ENCODE data around the gene TRAM2. TPM values are rescaled to one million over a fixed set of nuclear protein-coding genes. Genes with fewer than 3 reads are reported as not detected.

Gene TRAM2
- total and polyA plus RNA-seq, 2 of the 4 experiments (the other 2 are of a cell fraction): 77.2 to 95.7 TPM

DNA sequence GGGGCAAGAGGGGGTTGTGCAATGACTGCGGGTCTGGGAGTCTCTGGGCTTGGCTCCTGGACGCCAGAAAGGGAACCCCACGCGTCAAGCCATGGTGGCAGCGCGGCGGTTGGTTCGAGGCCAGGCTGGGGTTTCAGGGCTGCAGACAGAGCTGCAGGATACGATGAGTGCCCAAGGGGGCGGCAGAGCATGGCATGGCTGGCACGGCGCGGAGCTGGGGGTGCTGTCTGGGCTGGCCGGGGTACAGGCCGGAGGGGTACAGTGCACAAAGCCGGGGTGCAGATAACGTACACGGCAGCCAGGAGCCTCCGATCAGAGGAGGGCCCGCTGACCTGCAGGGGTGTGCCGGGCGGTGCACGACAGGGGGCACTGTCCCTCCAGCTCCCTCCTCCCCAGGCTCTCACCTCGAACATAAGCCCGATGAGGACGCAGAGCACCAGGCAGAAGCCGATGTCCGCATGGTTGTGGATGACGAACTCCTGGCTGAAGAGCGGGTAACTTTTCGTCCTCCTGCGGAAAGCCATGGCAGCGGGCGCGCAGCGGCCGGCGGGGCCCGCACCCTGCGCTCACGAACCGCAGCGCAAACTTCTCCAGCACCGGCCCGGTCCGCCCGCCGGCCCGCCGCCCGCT is 353 bp downstream of the TRAM2 start (continued):
- TF ChIP-seq, protein P1, sequence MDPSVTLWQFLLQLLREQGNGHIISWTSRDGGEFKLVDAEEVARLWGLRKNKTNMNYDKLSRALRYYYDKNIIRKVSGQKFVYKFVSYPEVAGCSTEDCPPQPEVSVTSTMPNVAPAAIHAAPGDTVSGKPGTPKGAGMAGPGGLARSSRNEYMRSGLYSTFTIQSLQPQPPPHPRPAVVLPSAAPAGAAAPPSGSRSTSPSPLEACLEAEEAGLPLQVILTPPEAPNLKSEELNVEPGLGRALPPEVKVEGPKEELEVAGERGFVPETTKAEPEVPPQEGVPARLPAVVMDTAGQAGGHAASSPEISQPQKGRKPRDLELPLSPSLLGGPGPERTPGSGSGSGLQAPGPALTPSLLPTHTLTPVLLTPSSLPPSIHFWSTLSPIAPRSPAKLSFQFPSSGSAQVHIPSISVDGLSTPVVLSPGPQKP (IDR thresholded peaks at IDR 0.05; ENCODE audit: borderline replicate concordance, low read depth, low read length): no peak
- no peak for TF ChIP-seq FOS (IDR thresholded peaks at IDR 0.05; ENCODE audit: low read depth, low read length)

DNA sequence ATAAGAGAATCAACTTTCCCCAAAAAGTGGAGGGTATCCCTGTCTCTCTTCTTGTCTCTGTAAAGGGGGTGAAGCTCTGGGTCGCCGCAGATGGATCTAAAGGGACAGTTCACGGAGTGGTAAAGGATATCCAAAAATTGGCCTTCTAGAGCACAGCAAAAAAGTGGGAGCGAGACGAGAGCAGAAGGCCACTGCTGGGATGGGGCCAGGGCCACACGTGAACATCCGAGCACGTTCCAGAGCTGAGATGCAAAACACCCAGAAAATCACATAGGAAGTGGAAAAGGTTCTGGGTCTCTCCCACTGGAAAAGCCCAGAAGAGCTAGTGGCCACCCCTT is 837 bp downstream of the TRAM2 start:
- in situ Hi-C loops (cut with MboI; ENCODE audit: low sequenced_read_pairs) (loop anchor here (5.0 kb wide), 1 partner anchor 76 kb away; no protein-coding TSS in a partner anchor), intact Hi-C loops (cut with micrococcal nuclease) (loop anchor here (1.0 to 2.0 kb wide), 5 partner anchors 59 to 160 kb away; no protein-coding TSS in a partner anchor), dilution Hi-C loops (cut with HindIII; ENCODE audit: low sequenced_read_pairs, unreplicated experiment) (no loop called here)
- Histone ChIP-seq H2BK20ac (ENCODE audit: low read depth, low read length) (peak overlapping the region; percentile 7; the same call in 1 of the 2 replicates), H3K4me2 (ENCODE audit: low read depth, low read length) (peak overlapping the region; percentile 99), H3K4ac (ENCODE audit: low read depth, low read length) (peak overlapping the region; percentile 97), H3K36me3 (ENCODE audit: control insufficient read depth, insufficient read depth, low read length) (peaks cover 3% of the 10 kb centered on the region; the same call in 1 of the 2 replicates), H3K9me1 (ENCODE audit: insufficient read depth, low read length) (peaks cover 23% of the 10 kb centered on the region), H2BK120ac (ENCODE audit: low read depth, low read length) (peak overlapping the region; percentile 93), H4K5ac (ENCODE audit: low read depth, low read length) (peak overlapping the region; percentile 27), H3K14ac (replicated peaks; ENCODE audit: low read depth, low read length) (peak overlapping the region; percentile 97), H3K9ac (ENCODE audit: low read depth, low read length) (peak overlapping the region; percentile 86), H4K20me1 (ENCODE audit: insufficient read depth, low read length) (peaks cover 41% of the 10 kb centered on the region), H3K23ac (ENCODE audit: low read depth, low read length) (peak overlapping the region; percentile 99), H2AK5ac (ENCODE audit: low read depth, low read length) (peak overlapping the region; percentile 90), H3K56ac (ENCODE audit: extremely low read depth, insufficient read depth, low read length) (peak overlapping the region; percentile 93), H2BK15ac (ENCODE audit: low read depth, low read length) (peak overlapping the region; percentile 74; the same call in 2 of the 3 replicates), H3K4me1 (ENCODE audit: control insufficient read depth, insufficient read depth, low read length) (peaks cover 22% of the 10 kb centered on the region), H3K9me3 (ENCODE audit: control insufficient read depth, insufficient read depth, low read length) (no peaks in the 10 kb centered on the region), H3K27me3 (ENCODE audit: control insufficient read depth, insufficient read depth, low read length) (no peaks in the 10 kb centered on the region), H3K4me3 (ENCODE audit: insufficient read depth, low read depth, low read length) (peak overlapping the region; percentile 88), H4K91ac (ENCODE audit: insufficient read depth, low read depth, low read length) (peak overlapping the region; percentile 99), H3K27ac (ENCODE audit: insufficient read depth, low read length) (peak overlapping the region; percentile 82), H2AFZ (replicated peaks; ENCODE audit: low read length, poor library complexity) (peak overlapping the region; percentile 90), H3K18ac (ENCODE audit: low read depth, low read length) (peak overlapping the region; percentile 49), H3K79me1 (ENCODE audit: low read depth in 1 of 2, low read length in 2 of 2) (peaks cover 0 to 52% of the 10 kb centered on the region in 2 experiments; a peak in 3 of 4 replicates), H4K8ac (ENCODE audit: low read depth in 2 of 2, low read length in 2 of 2) (peak overlapping the region; percentile 60 to 95), H2BK5ac (ENCODE audit: low read depth, low read length, poor library complexity, severe bottlenecking) (peak overlapping the region; percentile 91), H2AK9ac (replicated peaks; ENCODE audit: low read depth, low read length, poor library complexity) (peak overlapping the region; percentile 97)
- WGBS, 2 experiments (ENCODE audit: extremely low coverage in 2 of 2, insufficient read length in 1 of 2): no CpG with 5 or more reads among the region's 8 CpGs
- ChIA-PET CTCF (interaction anchor here (0.7 to 3.1 kb wide), 7 partner anchors 14 to 501 kb away, joined by 3 to 12 read pairs (median 4); no protein-coding TSS in a partner anchor), POLR2A (ENCODE audit: unreplicated experiment) (interaction anchor here (0.5 to 1.3 kb wide), 9 partner anchors 12 to 157 kb away, joined by 3 to 6 read pairs (median 3); no protein-coding TSS in a partner anchor)
- DNase-seq (no peak), ATAC-seq (ENCODE audit: low read depth) (no peak; the same call in 1 of the 2 replicates)
- peak; percentile 82 for TF ChIP-seq BHLHE40 (IDR thresholded peaks at IDR 0.05; ENCODE audit: low read depth, low read length)
- TF ChIP-seq, protein P1 (IDR thresholded peaks at IDR 0.05; ENCODE audit: borderline replicate concordance, low read depth, low read length): no peak
- no TSS peak for BruUV-seq (replicated peaks)

Measured in IMR-90 (cell line).